Activated CD8-positive, alpha-beta memory T cell treated with anti-CD3 and anti-CD28 coated beads, Interleukin-2, amount 10 ng/mL, durations not matched to agents 7 days and 5 days (primary cell): Measurements from ENCODE around the gene EPHB1. TPM values are rescaled to one million over a fixed set of nuclear protein-coding genes. Genes with fewer than 3 reads are reported as not detected.

Source experiments
- ATAC-seq: fragments of 150-1000 bp; cut with Tn5 transposase; one replicate; pipeline ENCODE4 v1.10.0; 2021; ENCODE audit warnings: moderate library complexity
- CTCF ChIA-PET: fragments of 350-600 bp; sonication (Branson Sonifier 250); formaldehyde crosslinking; loops from one replicate; lab custom pipeline; 2021; ENCODE audit warnings: antibody characterized with exemption; lab: Charles Lee
- DNase-seq: peaks from one replicate; pipeline ENCODE4 v3.0.0-alpha.2; 2020
- H3K27ac Mint-ChIP-seq: one replicate; pipeline ENCODE4 v1.8.0; 2021; ENCODE audit warnings: mild to moderate bottlenecking, mixed read lengths
- H3K27me3 Mint-ChIP-seq: one replicate; pipeline ENCODE4 v1.8.0; 2021; ENCODE audit warnings: mixed read lengths
- H3K36me3 Mint-ChIP-seq: one replicate; pipeline ENCODE4 v1.8.0; 2021; ENCODE audit warnings: mild to moderate bottlenecking, mixed read lengths
- H3K4me1 Mint-ChIP-seq: one replicate; pipeline ENCODE4 v1.8.0; 2021; ENCODE audit warnings: mixed read lengths
- H3K4me3 Mint-ChIP-seq: one replicate; pipeline ENCODE4 v1.8.0; 2021; ENCODE audit warnings: mild to moderate bottlenecking, moderate library complexity, mixed read lengths
- H3K9me3 Mint-ChIP-seq: one replicate; pipeline ENCODE4 v1.8.0; 2022; ENCODE audit warnings: low read depth, mixed read lengths
- total RNA-seq, 2 experiments: library from RNA; stranded (reverse); gene quantifications; one replicate each; pipeline ENCODE4 v1.2.3, GENCODE V29; 2021

EPHB1 gene
- total RNA-seq, 2 experiments from 2014 or later = 0.35 to 2.2 TPM

DNA sequence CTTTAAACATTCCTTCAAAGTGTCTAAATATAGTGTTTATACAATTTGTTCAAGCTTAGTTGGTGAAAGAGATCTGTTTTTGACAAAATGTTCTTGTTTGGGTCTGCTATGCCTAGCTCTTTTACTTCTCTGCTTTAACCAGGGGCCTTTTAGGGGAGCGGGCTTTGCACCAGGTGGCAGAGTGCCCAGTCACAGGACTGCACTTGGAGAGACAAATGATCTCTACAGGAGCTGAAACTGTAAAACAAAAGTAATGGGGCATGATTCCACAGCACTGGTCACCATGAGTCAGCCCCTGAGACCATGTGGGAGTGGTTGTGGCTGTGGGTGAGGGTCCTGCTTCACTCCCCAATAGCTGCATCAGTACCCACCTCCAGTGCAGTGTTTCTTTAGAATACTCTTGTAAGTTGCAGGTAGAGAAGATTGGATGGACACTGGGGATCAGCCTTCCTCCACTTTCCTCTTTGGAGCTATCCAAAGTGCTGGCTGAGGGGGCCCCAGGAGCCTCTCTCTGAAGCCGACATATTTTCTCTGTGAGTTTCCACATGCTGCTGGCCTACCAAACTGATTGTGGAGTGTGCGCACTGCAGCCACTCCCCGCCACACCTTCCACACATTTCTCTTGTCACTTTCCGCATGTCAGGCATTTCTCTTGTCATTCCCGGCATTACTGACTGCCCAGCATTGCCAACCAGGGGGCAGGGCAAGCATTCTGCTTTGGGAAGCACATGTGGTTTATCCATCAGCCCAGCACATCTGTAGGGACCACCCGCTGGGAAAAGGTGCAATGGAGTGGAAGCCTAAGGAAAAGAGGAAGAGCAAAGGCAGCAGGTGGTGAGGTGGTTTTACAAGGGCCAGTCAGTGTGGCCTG, 110.0 kb downstream of the EPHB1 start:
- Mint-ChIP-seq H3K9me3 (no peaks in the 10 kb centered on the region), H3K36me3 (no peaks in the 10 kb centered on the region), H3K27me3 (peaks cover 46% of the 10 kb centered on the region), H3K4me1 (peaks cover 18% of the 10 kb centered on the region), H3K27ac (no peak overlapping the region), H3K4me3 (no peak overlapping the region)
- DNase-seq (no peak), ATAC-seq (no peak)
- CTCF ChIA-PET = no interaction called here

DNA sequence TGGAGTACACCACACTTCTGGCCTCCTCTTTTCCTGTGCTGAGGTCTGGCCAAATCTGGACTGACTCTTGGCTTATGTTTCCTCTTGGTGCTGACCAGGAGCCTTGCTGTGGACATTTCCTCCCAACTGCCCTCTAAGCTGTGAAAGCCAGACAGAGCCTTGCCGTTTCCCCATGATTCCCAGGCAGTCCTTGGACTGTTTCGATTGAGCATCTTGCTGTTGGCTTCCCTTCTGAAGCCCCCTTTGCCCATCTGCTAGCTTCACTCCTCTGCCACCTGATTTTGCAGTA, 110.5 kb downstream of the EPHB1 start:
- DNase-seq = no peak
- CTCF ChIA-PET = no interaction called here
- Mint-ChIP-seq H3K9me3 (no peaks in the 10 kb centered on the region), H3K27ac (no peak overlapping the region), H3K36me3 (no peaks in the 10 kb centered on the region), H3K27me3 (peaks cover 42% of the 10 kb centered on the region), H3K4me1 (peaks cover 18% of the 10 kb centered on the region), H3K4me3 (no peak overlapping the region)
- ATAC-seq = no peak

GRCh38 chr3:134908271-134908670, 113.2 kb downstream of the EPHB1 start:
- CTCF ChIA-PET = no interaction called here
- Mint-ChIP-seq H3K27me3 (peaks cover 26% of the 10 kb centered on the region), H3K9me3 (no peaks in the 10 kb centered on the region), H3K4me3 (no peak overlapping the region), H3K27ac (no peak overlapping the region), H3K4me1 (peaks cover 18% of the 10 kb centered on the region), H3K36me3 (no peaks in the 10 kb centered on the region)
- DNase-seq = no peak
- no peak for ATAC-seq

DNA sequence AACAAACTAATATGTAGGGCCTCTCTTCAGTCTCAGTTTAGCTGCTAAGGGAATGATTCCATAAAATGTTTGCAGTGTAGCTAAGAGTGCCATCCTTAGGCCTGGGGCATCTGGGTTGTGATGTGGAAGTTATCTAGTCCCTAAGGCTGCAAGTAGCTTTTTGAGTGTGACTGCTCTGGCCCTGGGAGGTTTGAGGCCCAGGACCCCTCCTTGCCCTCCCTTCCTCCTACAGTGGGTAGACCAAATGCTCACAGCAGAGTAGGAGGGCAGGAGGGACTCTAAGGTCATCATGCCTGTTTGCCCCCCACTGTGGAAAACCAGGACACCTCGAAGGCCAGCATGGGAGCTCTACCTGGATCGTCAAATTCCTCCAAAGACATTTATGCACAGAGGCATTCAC, 115.0 kb downstream of the EPHB1 start:
- no peak for DNase-seq
- Mint-ChIP-seq H3K27me3 (peaks cover 12% of the 10 kb centered on the region), H3K4me3 (no peak overlapping the region), H3K36me3 (no peaks in the 10 kb centered on the region), H3K4me1 (peaks cover 2% of the 10 kb centered on the region), H3K27ac (no peak overlapping the region), H3K9me3 (no peaks in the 10 kb centered on the region)
- ATAC-seq = no peak
- CTCF ChIA-PET = interaction anchor here (1.3 kb wide), 1 partner anchor 115 kb away, joined by 4 read pairs; the partner anchor contains the start of gene EPHB1

DNA sequence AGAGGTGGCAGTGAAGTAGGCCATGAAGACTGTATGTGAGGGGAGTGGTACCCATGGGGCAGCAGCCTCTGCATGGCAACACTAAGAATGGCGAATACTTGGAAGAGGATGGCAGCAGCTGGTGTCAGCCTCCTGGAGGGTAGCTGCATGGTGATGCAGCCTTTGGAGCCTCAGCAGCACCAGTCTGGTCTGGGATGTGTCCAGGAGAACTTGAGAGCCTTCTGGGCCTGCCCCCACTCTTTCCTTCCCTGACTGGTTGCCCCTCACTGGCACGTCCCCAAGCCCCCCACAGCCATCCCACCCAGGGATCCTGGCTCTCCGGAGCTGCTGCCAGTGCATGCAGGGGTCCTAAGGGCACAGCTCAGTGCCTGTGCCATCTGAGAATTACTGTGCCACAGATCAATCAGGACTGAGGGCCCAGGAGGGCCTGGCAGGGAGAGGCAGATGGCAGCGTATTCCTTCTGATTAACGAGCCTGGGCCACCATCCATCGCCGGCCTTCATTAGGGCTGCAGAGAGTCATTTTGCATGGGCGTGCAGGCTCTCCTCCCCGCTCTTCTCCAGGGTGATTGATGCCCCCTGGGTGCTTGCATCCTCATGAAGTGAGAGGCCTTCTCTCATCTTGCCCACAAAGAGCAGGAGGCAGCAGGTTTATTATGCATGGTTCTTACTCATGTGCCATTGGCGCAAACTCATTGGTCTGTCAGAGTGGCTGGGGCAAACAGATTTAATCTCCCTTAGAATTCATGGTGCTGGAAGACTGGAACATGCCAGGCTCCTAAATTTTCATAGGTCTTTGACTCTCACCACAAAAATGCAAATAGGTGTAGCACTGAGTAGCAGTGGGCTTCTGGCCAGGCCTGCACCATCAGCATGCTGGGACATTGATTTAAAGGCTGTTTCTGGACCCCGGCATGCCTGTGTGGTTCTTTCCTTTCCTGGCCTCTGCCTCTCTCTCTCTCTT, 116.8 kb downstream of the EPHB1 start:
- CTCF ChIA-PET = no interaction called here
- no peaks in the 10 kb centered on the region for H3K9me3 Mint-ChIP-seq
- H3K27ac Mint-ChIP-seq = no peak overlapping the region
- no peak overlapping the region for H3K4me3 Mint-ChIP-seq
- no peak for ATAC-seq
- H3K27me3 Mint-ChIP-seq = peaks cover 3% of the 10 kb centered on the region
- H3K36me3 Mint-ChIP-seq = no peaks in the 10 kb centered on the region
- H3K4me1 Mint-ChIP-seq = no peaks in the 10 kb centered on the region
- no peak for DNase-seq

DNA sequence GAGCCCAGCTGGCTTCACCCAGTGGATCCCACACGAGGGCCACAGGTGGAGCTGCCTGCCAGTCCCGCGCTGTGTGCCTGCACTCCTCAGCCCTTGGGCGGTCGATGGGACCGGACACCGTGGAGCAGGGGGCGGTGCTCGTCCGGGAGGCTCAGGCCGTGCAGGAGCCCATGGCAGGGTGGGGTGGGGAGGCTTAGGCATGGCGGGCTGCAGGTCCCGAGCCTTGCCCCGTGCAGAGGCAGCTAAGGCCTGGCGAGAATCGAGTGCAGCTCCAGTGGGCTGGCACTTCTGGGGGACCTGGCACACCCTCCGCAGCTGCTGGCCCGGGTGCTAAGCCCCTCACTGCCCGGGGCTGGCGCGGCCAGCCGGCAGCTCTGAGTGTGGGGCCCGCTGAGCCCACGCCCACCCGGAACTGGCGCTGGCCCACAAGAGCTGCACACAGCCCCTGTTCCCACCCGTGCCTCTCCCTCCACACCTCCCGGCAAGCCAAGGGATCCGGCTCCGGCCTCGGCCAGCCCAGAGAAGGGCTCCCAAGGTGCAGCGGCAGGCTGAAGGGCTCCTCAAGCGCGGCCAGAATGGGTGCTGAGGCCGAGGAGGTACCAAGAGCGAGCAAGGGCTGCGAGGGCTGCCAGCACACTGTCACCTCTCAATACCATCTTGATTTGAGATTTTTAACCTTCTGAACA, 121.4 kb downstream of the EPHB1 start:
- no peak overlapping the region for H3K27ac Mint-ChIP-seq
- peaks cover 10% of the 10 kb centered on the region for H3K27me3 Mint-ChIP-seq
- no peak overlapping the region for H3K4me3 Mint-ChIP-seq
- no peak for DNase-seq
- ATAC-seq = no peak
- no peaks in the 10 kb centered on the region for H3K36me3 Mint-ChIP-seq
- peaks cover 9% of the 10 kb centered on the region for H3K4me1 Mint-ChIP-seq
- CTCF ChIA-PET = no interaction called here
- no peaks in the 10 kb centered on the region for H3K9me3 Mint-ChIP-seq

DNA sequence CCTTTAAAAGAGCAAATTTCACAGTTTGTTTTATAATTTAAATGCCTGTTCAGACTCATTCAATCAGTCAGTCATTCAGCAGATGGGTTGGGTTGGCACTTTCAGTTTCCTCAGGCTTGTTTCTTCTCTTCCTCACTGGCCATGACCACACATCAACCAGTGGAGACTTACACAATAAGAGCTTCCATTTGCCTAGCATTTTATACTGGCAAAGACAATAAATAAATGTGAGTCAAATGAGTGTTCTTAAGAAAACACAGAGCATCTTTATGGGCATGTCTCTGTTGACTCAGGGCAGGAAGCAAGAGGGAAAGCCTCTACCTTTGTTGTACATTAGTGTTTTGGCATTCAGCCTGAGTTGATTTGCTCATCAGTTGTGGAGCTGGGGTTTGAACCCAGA, 122.6 kb downstream of the EPHB1 start:
- Mint-ChIP-seq H3K4me3 (no peak overlapping the region), H3K27ac (no peak overlapping the region), H3K36me3 (no peaks in the 10 kb centered on the region), H3K9me3 (no peaks in the 10 kb centered on the region), H3K27me3 (peaks cover 14% of the 10 kb centered on the region), H3K4me1 (peaks cover 9% of the 10 kb centered on the region)
- no peak for ATAC-seq
- CTCF ChIA-PET = interaction anchor here (1.3 kb wide), 1 partner anchor 41 kb away, joined by 3 read pairs; no protein-coding TSS in a partner anchor
- DNase-seq = no peak

GRCh38 chr3:134918441-134918840, 123.4 kb downstream of the EPHB1 start:
- CTCF ChIA-PET = interaction anchor here (1.3 kb wide), 1 partner anchor 41 kb away, joined by 3 read pairs; no protein-coding TSS in a partner anchor
- H3K36me3 Mint-ChIP-seq = no peaks in the 10 kb centered on the region
- no peak for DNase-seq
- H3K4me3 Mint-ChIP-seq = no peak overlapping the region
- H3K27me3 Mint-ChIP-seq = peaks cover 14% of the 10 kb centered on the region
- no peak overlapping the region for H3K27ac Mint-ChIP-seq
- peaks cover 9% of the 10 kb centered on the region for H3K4me1 Mint-ChIP-seq
- no peaks in the 10 kb centered on the region for H3K9me3 Mint-ChIP-seq
- ATAC-seq = no peak

GRCh38 chr3:134922101-134922500, 127.0 kb downstream of the EPHB1 start:
- CTCF ChIA-PET = no interaction called here
- Mint-ChIP-seq H3K4me3 (no peak overlapping the region), H3K27ac (no peak overlapping the region), H3K9me3 (no peaks in the 10 kb centered on the region), H3K36me3 (no peaks in the 10 kb centered on the region), H3K27me3 (peaks cover 27% of the 10 kb centered on the region), H3K4me1 (peaks cover 9% of the 10 kb centered on the region)
- DNase-seq = no peak
- ATAC-seq = no peak

DNA sequence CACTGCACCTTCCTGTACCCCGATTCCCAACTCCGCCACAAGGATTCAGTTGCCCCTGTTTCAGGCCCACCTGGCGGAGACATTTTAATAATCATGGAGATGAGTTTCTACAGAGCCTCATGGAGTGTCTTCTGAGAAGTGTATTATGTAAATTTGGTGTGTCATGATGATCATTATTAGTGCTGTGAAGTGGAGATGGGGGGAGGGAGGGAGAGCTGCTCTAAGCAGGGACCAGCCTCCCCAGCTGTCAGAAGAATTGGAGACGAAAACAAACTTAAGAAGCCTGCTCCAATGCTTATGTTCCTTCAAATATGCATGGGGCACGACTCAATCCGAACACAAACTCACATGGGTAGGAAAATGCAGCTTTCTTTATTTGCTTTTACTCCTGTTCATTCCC, 127.8 kb downstream of the EPHB1 start:
- CTCF ChIA-PET = no interaction called here
- Mint-ChIP-seq H3K27me3 (peaks cover 29% of the 10 kb centered on the region), H3K9me3 (no peaks in the 10 kb centered on the region), H3K36me3 (no peaks in the 10 kb centered on the region), H3K4me3 (no peak overlapping the region), H3K27ac (no peak overlapping the region), H3K4me1 (peaks cover 8% of the 10 kb centered on the region)
- no peak for DNase-seq
- no peak for ATAC-seq

GRCh38 chr3:134923286-134923685, 128.2 kb downstream of the EPHB1 start:
- peaks cover 30% of the 10 kb centered on the region for H3K27me3 Mint-ChIP-seq
- no peak overlapping the region for H3K4me3 Mint-ChIP-seq
- no peak overlapping the region for H3K27ac Mint-ChIP-seq
- peaks cover 4% of the 10 kb centered on the region for H3K4me1 Mint-ChIP-seq
- H3K36me3 Mint-ChIP-seq = no peaks in the 10 kb centered on the region
- ATAC-seq (no peak), DNase-seq (no peak)
- no peaks in the 10 kb centered on the region for H3K9me3 Mint-ChIP-seq
- CTCF ChIA-PET = no interaction called here

DNA sequence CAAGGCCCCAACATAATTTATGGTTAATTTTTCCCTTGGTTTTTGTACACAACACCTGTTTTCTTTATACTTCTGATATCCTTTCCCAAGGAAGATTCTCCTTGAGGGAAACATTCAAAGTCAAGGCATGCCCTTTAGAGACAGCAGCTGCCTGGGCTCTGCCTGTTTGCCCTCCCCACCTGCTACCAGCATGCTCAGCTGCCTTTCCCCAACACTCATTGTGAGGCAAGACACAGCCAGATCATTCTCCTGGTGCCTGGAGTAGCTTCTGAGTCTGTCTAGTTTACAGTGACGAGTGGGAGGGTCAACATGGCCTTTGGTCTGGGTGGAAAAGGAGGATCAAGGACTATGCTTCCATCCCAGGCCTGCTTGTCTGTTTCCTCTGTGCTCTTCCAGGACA, 132.5 kb downstream of the EPHB1 start:
- ATAC-seq = no peak
- Mint-ChIP-seq H3K27me3 (peaks cover 25% of the 10 kb centered on the region), H3K4me1 (peaks cover 30% of the 10 kb centered on the region), H3K36me3 (no peaks in the 10 kb centered on the region), H3K27ac (no peak overlapping the region), H3K4me3 (no peak overlapping the region), H3K9me3 (no peaks in the 10 kb centered on the region)
- no peak for DNase-seq
- CTCF ChIA-PET = no interaction called here

DNA sequence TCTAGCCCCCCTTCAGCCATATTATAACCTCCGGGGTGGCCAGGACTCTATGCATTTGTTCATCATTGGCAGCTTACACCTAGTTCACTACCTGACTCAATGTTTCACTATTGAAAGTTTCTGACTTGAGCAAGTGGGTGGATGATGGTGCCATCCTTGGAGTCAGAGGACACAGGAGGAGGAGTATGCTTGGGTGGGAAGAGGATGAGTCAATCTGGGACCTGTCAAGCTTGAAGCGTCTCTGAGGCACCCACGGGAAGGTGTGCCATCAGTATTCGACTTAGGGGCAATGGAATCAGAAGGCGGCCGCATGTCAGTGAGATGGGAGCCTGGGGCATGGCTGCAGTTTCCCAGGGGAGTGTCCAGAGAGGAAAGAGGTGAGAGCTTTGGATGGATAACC, 133.3 kb downstream of the EPHB1 start:
- Mint-ChIP-seq H3K27ac (no peak overlapping the region), H3K36me3 (no peaks in the 10 kb centered on the region), H3K9me3 (no peaks in the 10 kb centered on the region), H3K4me3 (no peak overlapping the region), H3K4me1 (peaks cover 30% of the 10 kb centered on the region), H3K27me3 (peaks cover 26% of the 10 kb centered on the region)
- CTCF ChIA-PET = interaction anchor here (0.5 kb wide), 1 partner anchor 11 kb away, joined by 3 read pairs; no protein-coding TSS in a partner anchor
- ATAC-seq (no peak), DNase-seq (no peak)
